Neutrophil (primary cell): ENCODE data around the gene VSIG10L2.
"Not testable (repeated sequence)": the region's sequence is repeated elsewhere in the genome, so short reads cannot be mapped to it uniquely, and the experiment has no call there.

Experiments
- H3K27ac ChIP-seq: fragments of 200-600 bp; sonication (generic); 2 replicates; pipeline ENCODE4 v1.5.1; 2016; ENCODE audit warnings: mild to moderate bottlenecking, moderate library complexity
- H3K27me3 ChIP-seq: fragments of 200-600 bp; sonication (generic); 2 replicates; pipeline ENCODE4 v1.6.0; 2016; ENCODE audit warnings: mild to moderate bottlenecking
- H3K36me3 ChIP-seq: fragments of 200-600 bp; sonication (generic); 2 replicates; pipeline ENCODE4 v1.5.1; 2017
- H3K4me1 ChIP-seq, 2 experiments: fragments of 200-600 bp in 1 of 2; sonication (generic) in 1 of 2; 1 replicate in 1 of 2; 2 replicates in 1 of 2; pipeline versions ENCODE4 v1.5.1 to v1.6.1; 2013 to 2016; ENCODE audit warnings: low read depth in 1 of 2, low read length in 1 of 2, mild to moderate bottlenecking in 1 of 2, moderate library complexity in 1 of 2; ENCODE audit not compliant: control insufficient read depth in 1 of 2, insufficient read depth in 1 of 2
- H3K4me3 ChIP-seq, 2 experiments: fragments of 200-600 bp in 1 of 2; sonication (generic) in 1 of 2; 1 replicate in 1 of 2; 2 replicates in 1 of 2; pipeline ENCODE4 v1.5.1; 2013 to 2016; ENCODE audit warnings: low read depth in 1 of 2, low read length in 1 of 2, mild to moderate bottlenecking in 1 of 2, moderate library complexity in 1 of 2
- H3K9me3 ChIP-seq: fragments of 200-600 bp; sonication (generic); 2 replicates; pipeline ENCODE4 v1.5.1; 2016
- CTCF ChIP-seq: fragments of 200-600 bp; sonication (generic); IDR thresholded peaks from 2 replicates; pipeline ENCODE4 v1.5.1; 2016; ENCODE audit warnings: antibody characterized with exemption

The VSIG10L2 gene

GRCh38 chr11:125903711-125904659 is 41.9 kb upstream of the VSIG10L2 start, which contains the start of gene DDX25:
Gene DDX25 (plus strand): TSS chr11:125904508. CDS start chr11:125904518, 10 bp downstream.
- Histone ChIP-seq H3K36me3 (peaks cover 9% of the 10 kb centered on the region), H3K27me3 (peaks cover 61% of the 10 kb centered on the region), H3K4me1 (peaks cover 14 to 20% of the 10 kb centered on the region in 2 experiments), H3K9me3 (no peaks in the 10 kb centered on the region), H3K27ac (no peak within 1 kb of the TSS), H3K4me3 (peak within 1 kb of the TSS; percentile 57 to 66)
- no peak for TF ChIP-seq CTCF

GRCh38 chr11:125904678-125905077 is 41.2 kb upstream of the VSIG10L2 start:
- no peak for TF ChIP-seq CTCF
- Histone ChIP-seq H3K9me3 (no peaks in the 10 kb centered on the region), H3K4me1 (peaks cover 14 to 20% of the 10 kb centered on the region in 2 experiments), H3K4me3 (no peak overlapping the region), H3K27me3 (peaks cover 64% of the 10 kb centered on the region), H3K36me3 (peaks cover 3% of the 10 kb centered on the region), H3K27ac (no peak overlapping the region)

- Histone ChIP-seq H3K9me3 (no peaks in the 10 kb centered on the region), H3K4me1 (no peaks in the 10 kb centered on the region), H3K27me3 (peaks cover 54% of the 10 kb centered on the region), H3K36me3 (no peaks in the 10 kb centered on the region), H3K4me3 (no peak overlapping the region), H3K27ac (no peak overlapping the region)
- no peak for TF ChIP-seq CTCF
Measured at GRCh38 chr11:125910226-125910849, 35.5 kb upstream of the VSIG10L2 start.

- not testable (repeated sequence) for H3K36me3 ChIP-seq, H3K4me1 ChIP-seq, H3K4me3 ChIP-seq, H3K27ac ChIP-seq, H3K9me3 ChIP-seq
- peaks cover 34% of the 10 kb centered on the region for H3K27me3 ChIP-seq
Measured at GRCh38 chr11:125914601-125915000, 31.2 kb upstream of the VSIG10L2 start.

- Histone ChIP-seq H3K9me3 (no peaks in the 10 kb centered on the region), H3K36me3 (no peaks in the 10 kb centered on the region), H3K27ac (no peak overlapping the region), H3K4me1 (no peaks in the 10 kb centered on the region), H3K4me3 (no peak overlapping the region), H3K27me3 (peaks cover 23% of the 10 kb centered on the region)
- no peak for TF ChIP-seq CTCF
Measured at GRCh38 chr11:125916683-125917347, 29.0 kb upstream of the VSIG10L2 start.
